ENCODE data around the gene TSHZ2.
"Not testable (repeated sequence)": the region's sequence is repeated elsewhere in the genome, so short reads cannot be mapped to it uniquely, and the experiment has no call there.

Gene TSHZ2

GRCh38 chr20:53365539-53366075 lies 393.4 kb downstream of the TSHZ2 start:
- DNase-seq = no peak

DNA sequence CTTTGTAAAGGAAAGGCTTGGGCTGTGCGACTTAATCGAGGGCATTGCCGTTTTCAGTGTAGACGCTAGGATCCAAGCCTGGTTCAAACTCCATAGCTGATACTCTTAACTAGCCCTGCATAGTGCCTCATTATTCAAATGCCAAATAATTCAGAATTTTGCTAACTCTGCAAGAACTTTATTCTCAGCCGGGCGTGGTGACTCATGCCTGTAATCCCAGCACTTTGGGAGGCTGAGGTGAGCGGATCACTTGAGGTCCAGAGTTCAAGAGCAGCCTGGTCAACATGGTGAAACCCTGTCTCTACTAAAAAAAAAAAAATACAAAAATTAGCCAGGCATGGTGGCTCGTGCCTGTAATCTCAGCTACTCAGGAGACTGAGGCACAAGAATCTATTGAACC lies 394.8 kb downstream of the TSHZ2 start:
- DNase-seq = not testable (repeated sequence)

DNA sequence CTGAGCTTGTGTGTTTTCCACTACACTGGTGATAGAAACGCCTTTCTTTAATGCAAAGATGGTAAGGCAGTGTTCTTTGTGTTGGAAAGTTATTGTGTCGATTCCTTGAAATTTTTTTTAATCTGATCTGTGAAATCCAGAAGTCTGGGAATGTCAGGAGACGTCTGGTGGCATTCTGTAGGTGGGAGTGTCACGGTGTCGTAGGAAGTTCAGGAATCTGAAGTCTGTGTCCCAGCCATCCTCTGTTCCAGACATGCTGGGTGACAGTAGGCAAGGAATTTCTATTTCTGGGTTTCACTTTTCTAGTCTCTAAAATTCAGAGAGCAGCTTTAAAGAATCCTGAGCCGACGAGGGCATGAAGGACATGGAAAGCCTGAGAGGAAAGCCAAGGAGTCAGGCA lies 397.7 kb downstream of the TSHZ2 start:
- DNase-seq = no peak

DNA sequence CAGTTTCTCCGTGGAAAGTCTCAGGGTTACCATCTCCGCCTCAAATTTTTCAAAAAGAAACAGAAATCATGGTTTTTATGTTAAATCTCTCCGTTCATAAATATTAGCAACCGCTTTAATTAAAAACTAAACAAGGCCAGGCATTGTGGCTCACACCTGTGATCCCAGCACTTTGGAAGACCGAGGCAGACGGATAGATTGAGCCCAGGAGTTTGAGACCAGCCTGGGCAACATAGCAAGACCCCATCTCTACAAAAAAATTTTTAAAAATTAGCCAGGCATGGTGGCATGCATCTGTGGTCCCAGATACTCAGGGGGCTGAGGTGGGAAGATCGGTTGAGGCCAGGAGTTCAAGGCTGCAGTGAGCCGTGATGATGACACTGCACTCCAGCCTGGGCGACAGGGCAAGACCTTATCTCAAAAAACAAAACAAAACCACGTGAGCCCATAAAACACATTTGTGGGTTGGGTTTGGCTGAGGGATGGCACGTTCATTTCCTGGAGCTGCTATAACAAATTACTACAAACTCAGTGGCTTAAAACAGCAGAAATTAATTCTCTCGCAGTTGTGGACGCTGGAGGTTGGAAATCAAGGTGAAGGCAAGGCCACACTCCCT lies 398.3 kb downstream of the TSHZ2 start:
- no peak for DNase-seq

- no peak for DNase-seq
Measured at GRCh38 chr20:53371216-53371615, 399.1 kb downstream of the TSHZ2 start.

DNA sequence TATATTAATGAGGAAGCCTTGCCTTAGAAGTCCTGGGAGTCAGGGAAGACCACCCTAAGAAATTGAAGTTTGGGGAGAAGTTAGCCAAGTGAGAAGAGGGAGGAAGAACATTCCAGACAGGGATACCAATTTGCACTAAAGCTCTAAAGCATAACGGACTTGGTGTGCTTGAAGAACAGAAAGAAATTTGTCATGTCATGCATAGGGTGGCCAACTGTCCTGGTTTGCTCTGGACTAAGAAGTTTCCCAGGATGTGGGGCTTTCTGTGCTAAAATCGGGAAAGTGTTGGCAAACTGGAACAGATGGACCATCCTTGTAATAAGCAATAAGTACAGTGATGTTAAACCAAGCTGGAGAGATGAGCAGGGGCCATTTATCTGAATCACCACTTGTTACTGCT lies 403.9 kb downstream of the TSHZ2 start:
- DNase-seq = no peak

- no peak for DNase-seq
Measured at GRCh38 chr20:53379014-53379832, 407.1 kb downstream of the TSHZ2 start.

GRCh38 chr20:53379833-53380120 lies 407.6 kb downstream of the TSHZ2 start:
- no peak for DNase-seq

DNA sequence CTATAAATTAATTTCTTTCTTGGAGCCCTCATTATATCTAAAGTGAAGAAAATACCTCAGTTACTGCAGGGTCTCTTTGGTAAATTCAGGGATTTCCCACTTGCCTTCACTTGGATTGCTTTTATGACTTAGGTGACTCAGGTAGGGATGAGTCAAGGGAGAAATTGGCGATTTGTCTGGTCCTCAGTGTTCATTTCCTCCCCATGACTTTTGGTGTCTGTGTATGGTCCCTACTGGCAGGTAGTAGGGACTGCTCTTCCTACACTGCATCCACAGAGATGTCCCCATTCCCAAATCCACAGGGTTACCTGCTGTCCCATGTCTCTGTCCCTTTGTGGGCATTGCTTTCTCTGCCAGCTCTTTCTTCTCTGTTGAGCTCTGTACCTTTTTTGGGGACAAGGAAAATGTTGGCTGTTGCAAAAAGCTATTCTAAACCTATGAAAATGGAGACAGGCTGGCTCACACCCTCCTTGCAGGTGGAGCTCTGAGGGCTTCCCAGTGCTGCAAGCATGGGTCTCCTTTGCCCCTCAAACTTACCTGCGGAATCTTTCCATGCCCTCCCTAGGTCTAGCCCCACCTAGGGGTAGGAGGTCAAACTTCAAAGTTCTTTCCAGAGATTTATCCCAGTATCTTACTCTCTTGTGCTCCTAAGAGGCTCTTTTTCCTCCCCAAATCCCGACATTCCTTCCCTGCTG lies 409.6 kb downstream of the TSHZ2 start:
- no peak for DNase-seq

DNA sequence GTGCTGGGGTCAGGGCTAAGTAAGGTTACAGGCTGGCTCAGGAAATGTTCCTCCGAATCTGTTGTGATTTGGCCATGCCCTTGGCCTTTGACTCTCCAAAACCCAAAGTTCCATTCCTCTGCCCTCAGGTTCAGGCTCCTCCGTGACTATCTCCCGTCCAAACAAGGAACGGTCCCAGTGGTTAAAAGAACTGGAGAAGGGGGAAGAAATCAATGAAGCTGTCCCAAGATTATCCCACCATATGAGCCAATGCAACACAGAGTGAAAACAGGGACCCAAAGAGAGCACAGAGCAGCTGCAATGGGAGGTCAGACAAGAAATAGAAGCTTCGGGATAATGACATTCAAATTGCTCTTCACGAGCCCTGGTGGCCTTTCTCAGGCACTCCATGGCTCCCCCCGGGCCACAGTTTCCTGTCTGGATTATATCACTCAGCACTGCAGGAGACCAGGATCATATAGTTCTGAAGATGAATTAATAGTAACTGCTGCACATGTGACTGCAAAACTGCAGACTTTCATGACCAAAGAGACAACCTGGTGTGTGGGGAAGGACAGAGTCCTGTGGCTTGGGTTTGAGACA lies 410.2 kb downstream of the TSHZ2 start:
- DNase-seq = no peak

- no peak for DNase-seq
Measured at GRCh38 chr20:53383916-53384315, 411.8 kb downstream of the TSHZ2 start.

DNA sequence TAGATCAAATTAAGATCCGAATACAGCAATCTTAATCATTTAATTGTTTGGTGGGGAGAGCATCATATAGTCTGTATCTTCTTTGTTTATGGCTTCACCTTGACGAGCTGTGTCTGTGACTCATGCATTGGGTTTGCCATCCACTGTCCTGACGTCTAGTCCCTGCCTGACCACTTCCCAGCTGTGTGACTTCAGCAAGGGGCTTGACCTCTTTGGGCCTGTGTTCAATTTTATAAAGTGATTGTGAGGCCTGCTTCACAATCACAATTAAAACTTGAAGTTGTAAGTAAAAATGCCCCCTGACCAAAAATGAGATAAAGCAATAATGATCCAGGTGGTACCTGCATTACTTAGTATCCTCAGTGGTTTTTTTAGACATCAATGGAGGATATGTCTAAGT lies 412.2 kb downstream of the TSHZ2 start:
- no peak for DNase-seq

DNA sequence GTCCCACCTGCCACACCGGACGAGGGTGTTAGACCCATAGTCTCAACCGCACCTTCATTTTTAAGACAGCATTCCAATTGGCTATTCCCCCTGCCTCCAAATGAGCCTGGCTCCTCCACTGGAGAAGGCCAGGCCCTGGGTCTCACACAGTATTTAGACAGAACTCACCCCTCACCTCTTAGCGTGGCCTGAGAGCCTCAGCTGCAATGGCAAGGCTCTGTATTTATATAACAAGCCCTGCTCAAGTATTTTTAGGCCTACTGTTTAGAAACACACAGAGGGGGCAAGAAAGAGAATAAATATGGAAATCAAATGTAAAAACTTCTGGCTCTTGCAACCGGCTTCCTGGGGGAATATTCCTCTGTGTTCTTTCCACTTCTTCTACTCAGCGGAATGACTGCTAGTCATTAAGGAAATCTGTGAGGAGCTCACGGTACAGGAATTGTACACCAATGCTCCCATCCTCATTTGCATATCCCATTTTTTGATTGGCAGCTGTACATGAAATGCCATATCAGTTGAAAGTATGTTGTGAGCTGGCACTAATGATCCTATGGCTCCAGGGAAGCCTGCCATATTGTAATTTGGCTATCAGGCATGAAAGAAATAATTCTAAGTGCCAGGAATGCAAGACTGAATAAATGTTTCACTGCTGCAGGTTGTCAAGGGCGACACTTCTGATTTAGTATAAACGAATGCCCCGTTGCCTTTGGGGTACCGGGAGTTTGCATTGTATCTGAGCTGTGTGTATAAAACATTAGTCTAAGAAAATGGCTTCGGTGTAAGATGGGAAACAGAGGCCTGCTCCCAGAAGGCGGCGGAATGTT lies 414.0 kb downstream of the TSHZ2 start:
- no peak for DNase-seq

DNA sequence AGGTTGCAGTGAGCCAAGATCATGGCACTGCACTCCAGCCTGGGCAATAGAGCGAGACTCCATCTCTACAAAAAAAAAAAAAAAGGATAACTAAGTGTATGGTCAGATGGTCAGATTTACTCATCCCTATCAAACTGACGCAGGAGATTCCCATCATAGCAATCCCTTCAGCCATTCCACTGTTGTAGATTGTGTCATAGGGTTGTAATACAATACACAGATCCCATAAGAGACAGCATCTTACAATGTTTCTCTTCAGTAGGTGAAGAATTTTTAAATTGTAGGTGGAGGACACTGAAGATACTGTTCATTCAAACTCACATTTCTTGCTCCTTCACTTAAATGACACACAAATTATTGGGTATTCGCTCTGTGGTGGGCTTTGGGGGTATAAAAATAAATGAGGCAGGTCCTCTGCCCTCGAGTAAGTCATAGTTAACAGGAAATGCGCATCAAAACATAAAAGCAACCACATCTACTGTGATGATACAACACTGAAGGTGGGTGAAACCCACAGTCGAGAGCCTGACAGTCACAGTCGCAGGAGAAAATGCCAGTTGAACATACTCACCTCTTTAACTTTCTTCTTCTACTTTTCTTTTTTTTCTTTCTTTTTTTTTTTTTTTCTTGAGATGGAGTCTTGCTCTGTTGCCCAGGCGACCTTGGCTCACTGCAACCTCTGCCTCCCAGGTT lies 416.0 kb downstream of the TSHZ2 start:
- DNase-seq = peak; percentile 48

DNA sequence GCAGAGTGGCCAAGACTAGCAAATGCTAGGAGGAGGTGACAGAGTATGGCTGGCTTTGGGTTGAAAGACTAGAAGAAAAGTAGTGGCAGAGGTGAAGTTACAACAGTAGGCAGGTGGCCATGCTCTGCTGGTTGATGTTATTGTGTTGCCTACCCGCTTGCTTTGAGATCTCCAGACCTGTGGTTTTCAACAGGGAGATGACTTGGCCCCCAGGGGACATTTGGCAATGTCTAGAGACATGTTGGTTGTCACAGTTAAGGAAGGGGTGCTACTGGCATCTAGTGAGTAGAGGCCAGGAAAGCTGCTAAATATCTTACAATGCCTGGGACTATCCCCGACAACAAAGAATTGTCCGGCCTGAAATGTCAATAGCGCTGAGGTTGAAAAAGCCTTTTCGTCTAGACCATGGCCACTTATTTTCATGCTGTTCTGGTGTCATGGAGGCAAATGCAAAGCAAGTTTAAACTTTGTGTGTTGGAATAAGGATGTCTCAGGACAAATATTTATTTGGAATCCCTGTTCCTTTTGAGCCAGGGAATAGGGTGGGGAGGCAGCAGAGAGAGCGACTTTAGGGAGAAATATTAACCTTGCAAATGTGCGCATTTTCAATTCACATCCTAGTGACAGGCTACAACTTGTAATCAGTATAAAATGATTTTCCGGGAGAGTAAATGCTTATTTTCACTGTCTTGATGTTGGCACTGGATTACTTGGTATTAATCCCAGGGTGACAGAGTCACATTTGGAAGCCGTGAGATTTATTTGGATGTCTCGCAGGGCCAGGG lies 417.6 kb downstream of the TSHZ2 start:
- no peak for DNase-seq

DNA sequence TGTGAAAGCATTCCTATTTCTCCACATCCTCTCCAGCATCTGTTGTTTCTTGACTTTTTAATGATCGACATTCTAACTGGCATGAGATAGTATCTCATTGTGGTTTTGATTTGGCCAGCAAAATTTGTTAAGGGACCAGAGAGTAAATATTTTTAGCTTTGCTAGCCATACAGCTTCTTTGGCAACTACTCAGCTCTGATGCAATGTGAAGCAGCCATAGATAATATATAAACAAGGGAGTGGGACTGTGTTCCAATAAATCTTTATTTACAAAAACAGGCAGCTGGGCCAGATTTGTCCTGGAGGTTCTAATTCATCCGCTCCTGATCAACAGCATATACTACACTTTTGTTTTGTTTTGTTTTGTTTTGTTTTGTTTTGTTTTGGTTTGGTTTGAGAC lies 418.6 kb downstream of the TSHZ2 start:
- DNase-seq = no peak

DNA sequence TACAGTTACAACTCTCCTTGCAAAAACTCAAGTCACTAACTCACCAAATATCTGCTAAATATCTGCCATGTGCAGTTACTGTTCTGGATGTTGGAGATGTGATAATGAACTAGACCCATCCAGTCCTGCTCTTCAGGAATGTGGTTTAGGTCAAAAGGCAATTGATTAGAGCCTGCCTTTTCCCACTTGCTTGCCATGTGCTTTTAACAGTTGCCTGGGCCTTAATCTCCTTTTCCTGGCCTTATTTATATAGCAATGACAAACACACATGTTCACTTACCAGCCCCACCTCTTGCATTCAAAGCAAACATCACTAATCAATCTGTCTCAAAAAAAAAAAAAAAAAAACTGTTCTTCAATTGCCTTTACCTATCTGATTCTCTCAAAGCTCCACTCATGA lies 422.3 kb downstream of the TSHZ2 start:
- no peak for DNase-seq

DNA sequence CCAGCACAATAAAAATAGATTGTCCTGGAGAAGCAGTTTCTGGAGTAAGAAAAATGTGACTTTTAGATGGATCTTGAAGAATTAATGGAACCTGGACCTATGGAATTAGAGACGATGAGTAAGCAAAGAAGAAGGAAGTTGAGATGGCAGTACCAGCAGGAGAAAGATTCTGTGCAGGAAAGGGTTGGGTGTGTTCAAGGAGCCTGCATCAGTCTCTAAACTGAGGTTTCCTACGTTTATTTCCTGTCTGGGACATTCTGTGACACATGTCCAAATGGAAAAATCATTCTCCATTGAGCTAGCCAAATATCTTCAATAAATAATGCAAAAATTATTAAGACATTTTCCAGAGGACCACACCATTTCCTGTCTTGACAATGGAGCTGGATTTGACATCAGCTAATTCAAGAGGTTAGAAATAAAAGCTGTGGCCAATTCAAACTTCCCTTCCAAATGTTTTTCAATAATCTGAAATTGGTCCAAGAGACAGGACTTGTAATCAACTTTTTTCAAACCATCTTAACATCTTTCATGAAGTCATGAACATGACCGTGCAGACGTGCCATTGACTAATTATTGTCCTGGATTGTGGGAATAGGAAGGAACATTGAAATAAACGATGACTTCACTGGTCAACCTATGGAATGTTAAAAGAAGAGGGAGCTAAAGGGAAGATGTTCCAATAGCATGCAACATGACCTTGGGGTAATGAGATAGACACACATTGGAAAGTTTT lies 423.2 kb downstream of the TSHZ2 start:
- DNase-seq = no peak

GRCh38 chr20:53399083-53399482 lies 426.9 kb downstream of the TSHZ2 start:
- no peak for DNase-seq

GRCh38 chr20:53399592-53400335 lies 427.6 kb downstream of the TSHZ2 start:
- no peak for DNase-seq

Measured in activated CD8-positive, alpha-beta memory T cell treated with anti-CD3 and anti-CD28 coated beads, Interleukin-2, amount 50 U/mL, for 4 hours (primary cell).